ENCODE data around the gene SLC35E3.

DNA sequence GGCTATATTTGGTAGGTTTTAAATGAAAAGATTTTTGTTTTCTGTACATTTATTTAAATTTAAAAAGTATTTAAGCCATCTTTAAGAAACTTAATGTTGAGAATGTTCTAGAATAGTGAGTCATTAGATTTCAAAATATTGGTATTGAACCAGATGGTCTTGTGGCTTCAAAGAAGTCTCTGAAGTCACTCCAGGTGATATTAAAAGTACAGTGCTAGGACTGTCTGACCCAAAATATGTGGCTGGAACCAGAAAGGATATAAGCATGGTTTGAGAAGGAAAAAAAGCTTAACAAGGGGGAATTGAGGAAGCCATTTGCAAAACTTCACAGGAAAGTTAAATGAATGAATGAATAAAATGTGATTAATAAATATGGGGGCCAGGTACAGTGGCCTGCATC, 33.3 kb downstream of the SLC35E3 start:
- TF ChIP-seq CTCF (IDR thresholded peaks at IDR 0.05; ENCODE audit: insufficient read depth, low read length, poor library complexity, severe bottlenecking): no peak
- no peak for TF ChIP-seq EZH2phosphoT487 (conservative IDR thresholded peaks at IDR 0.05; ENCODE audit: low read length)
